ENCODE results near the gene LY6G6F. TPM values are rescaled to one million over a fixed set of nuclear protein-coding genes. Genes with fewer than 3 reads are reported as not detected.

The LY6G6F gene
- total RNA-seq (not detected), polyA plus RNA-seq (ENCODE audit: insufficient read depth in 1 of 8, insufficient read length in 8 of 8, low replicate concordance in 1 of 8) (not detected)
- long read RNA-seq, donor 1, result 0 reads
- long read RNA-seq, donor 2, result 0 reads
- long read RNA-seq, donor 3, result 0 reads
- long read RNA-seq, donor 4, result 0 reads
- long read RNA-seq, donor 5, result 0 reads
- long read RNA-seq, donor 6, result 0 reads
- long read RNA-seq, donor 7, result 0 reads
- long read RNA-seq, donor 8, result 0 reads
- long read RNA-seq, donor 9, result 0 reads
- long read RNA-seq, donor 10, result 0 reads
- long read RNA-seq, donor 11, result 0 reads

- Histone ChIP-seq H3K27me3 (ENCODE audit: control insufficient read depth, insufficient read depth, low read length) (no peaks in the 10 kb centered on the region), H3K4me3 (ENCODE audit: low read length) (no peak within 1 kb of the TSS), H3K4me1 (ENCODE audit: control insufficient read depth, insufficient read depth, low read length) (peaks cover 11% of the 10 kb centered on the region), H3K36me3 (ENCODE audit: control insufficient read depth, insufficient read depth, low read length) (no peaks in the 10 kb centered on the region), H3K27ac (ENCODE audit: low read length) (no peak within 1 kb of the TSS), H3K9me3 (replicated peaks; ENCODE audit: control insufficient read depth, low read depth, low read length) (no peaks in the 10 kb centered on the region)
- 50% methylated on average over 2 of the region's 3 CpGs for WGBS (ENCODE audit: insufficient coverage)
- no peak for DNase-seq
Measured at GRCh38 chr6:31706599-31706998, at the start of gene LY6G6F. LY6G6F (plus strand) TSS chr6:31706866; CDS start chr6:31706907, 41 bp downstream.

- Histone ChIP-seq H3K4me3 (ENCODE audit: low read length) (no peak overlapping the region), H3K27ac (ENCODE audit: low read length) (no peak overlapping the region), H3K27me3 (ENCODE audit: control insufficient read depth, insufficient read depth, low read length) (no peaks in the 10 kb centered on the region), H3K4me1 (ENCODE audit: control insufficient read depth, insufficient read depth, low read length) (peaks cover 34% of the 10 kb centered on the region), H3K9me3 (replicated peaks; ENCODE audit: control insufficient read depth, low read depth, low read length) (no peaks in the 10 kb centered on the region), H3K36me3 (ENCODE audit: control insufficient read depth, insufficient read depth, low read length) (peaks cover 31% of the 10 kb centered on the region)
- DNase-seq, result no peak
- WGBS (ENCODE audit: insufficient coverage), result 68% methylated on average over 2 of the region's 6 CpGs
Measured at GRCh38 chr6:31657406-31658157, 49.1 kb upstream of the LY6G6F start.

- Histone ChIP-seq H3K27ac (ENCODE audit: low read length) (no peak overlapping the region), H3K4me3 (ENCODE audit: low read length) (no peak overlapping the region), H3K9me3 (replicated peaks; ENCODE audit: control insufficient read depth, low read depth, low read length) (no peaks in the 10 kb centered on the region), H3K36me3 (ENCODE audit: control insufficient read depth, insufficient read depth, low read length) (peaks cover 38% of the 10 kb centered on the region), H3K4me1 (ENCODE audit: control insufficient read depth, insufficient read depth, low read length) (peaks cover 34% of the 10 kb centered on the region), H3K27me3 (ENCODE audit: control insufficient read depth, insufficient read depth, low read length) (no peaks in the 10 kb centered on the region)
- WGBS (ENCODE audit: insufficient coverage), result 84% methylated on average over 2 of the region's 4 CpGs
- DNase-seq, result no peak
Measured at GRCh38 chr6:31658158-31658688, 48.4 kb upstream of the LY6G6F start.

- Histone ChIP-seq H3K4me3 (ENCODE audit: low read length) (peak overlapping the region; percentile 72), H3K27ac (ENCODE audit: low read length) (peak overlapping the region; percentile 90), H3K27me3 (ENCODE audit: control insufficient read depth, insufficient read depth, low read length) (no peaks in the 10 kb centered on the region), H3K9me3 (replicated peaks; ENCODE audit: control insufficient read depth, low read depth, low read length) (no peaks in the 10 kb centered on the region), H3K4me1 (ENCODE audit: control insufficient read depth, insufficient read depth, low read length) (peaks cover 35% of the 10 kb centered on the region), H3K36me3 (ENCODE audit: control insufficient read depth, insufficient read depth, low read length) (peaks cover 45% of the 10 kb centered on the region)
- DNase-seq, result no peak
- WGBS (ENCODE audit: insufficient coverage), result 80% methylated on average over 10 of the region's 13 CpGs
Measured at GRCh38 chr6:31658983-31659648, 47.5 kb upstream of the LY6G6F start.

- Histone ChIP-seq H3K4me1 (ENCODE audit: control insufficient read depth, insufficient read depth, low read length) (peaks cover 39% of the 10 kb centered on the region), H3K27me3 (ENCODE audit: control insufficient read depth, insufficient read depth, low read length) (no peaks in the 10 kb centered on the region), H3K27ac (ENCODE audit: low read length) (peak overlapping the region; percentile 90), H3K36me3 (ENCODE audit: control insufficient read depth, insufficient read depth, low read length) (peaks cover 46% of the 10 kb centered on the region), H3K9me3 (replicated peaks; ENCODE audit: control insufficient read depth, low read depth, low read length) (no peaks in the 10 kb centered on the region), H3K4me3 (ENCODE audit: low read length) (peak overlapping the region; percentile 72)
- 36% methylated on average over 12 of the region's 13 CpGs for WGBS (ENCODE audit: insufficient coverage)
- DNase-seq, result peak; percentile 46
Measured at GRCh38 chr6:31659649-31660380, 46.9 kb upstream of the LY6G6F start.

GRCh38 chr6:31660381-31661261 is 46.0 kb upstream of the LY6G6F start, which contains the start of gene C6orf47:
C6orf47 (minus strand) TSS chr6:31660778; CDS start chr6:31659947, 831 bp downstream.
- 0% methylated on average over 50 of the region's 52 CpGs for WGBS (ENCODE audit: insufficient coverage)
- Histone ChIP-seq H3K4me3 (ENCODE audit: low read length) (peak within 1 kb of the TSS; percentile 72), H3K27ac (ENCODE audit: low read length) (peak within 1 kb of the TSS; percentile 90), H3K9me3 (replicated peaks; ENCODE audit: control insufficient read depth, low read depth, low read length) (no peaks in the 10 kb centered on the region), H3K27me3 (ENCODE audit: control insufficient read depth, insufficient read depth, low read length) (no peaks in the 10 kb centered on the region), H3K4me1 (ENCODE audit: control insufficient read depth, insufficient read depth, low read length) (peaks cover 39% of the 10 kb centered on the region), H3K36me3 (ENCODE audit: control insufficient read depth, insufficient read depth, low read length) (peaks cover 46% of the 10 kb centered on the region)
- DNase-seq, result peak; percentile 94

- Histone ChIP-seq H3K27ac (ENCODE audit: low read length) (peak overlapping the region; percentile 71), H3K4me1 (ENCODE audit: control insufficient read depth, insufficient read depth, low read length) (peaks cover 41% of the 10 kb centered on the region), H3K9me3 (replicated peaks; ENCODE audit: control insufficient read depth, low read depth, low read length) (no peaks in the 10 kb centered on the region), H3K4me3 (ENCODE audit: low read length) (peak overlapping the region; percentile 72), H3K27me3 (ENCODE audit: control insufficient read depth, insufficient read depth, low read length) (no peaks in the 10 kb centered on the region), H3K36me3 (ENCODE audit: control insufficient read depth, insufficient read depth, low read length) (peaks cover 42% of the 10 kb centered on the region)
- no peak for DNase-seq
- WGBS (ENCODE audit: insufficient coverage), result 74% methylated on average over 4 of the region's 12 CpGs
Measured at GRCh38 chr6:31661262-31662123, 45.2 kb upstream of the LY6G6F start.

GRCh38 chr6:31662124-31662723 is 44.4 kb upstream of the LY6G6F start:
- Histone ChIP-seq H3K4me3 (ENCODE audit: low read length) (no peak overlapping the region), H3K4me1 (ENCODE audit: control insufficient read depth, insufficient read depth, low read length) (peaks cover 47% of the 10 kb centered on the region), H3K36me3 (ENCODE audit: control insufficient read depth, insufficient read depth, low read length) (peaks cover 43% of the 10 kb centered on the region), H3K27me3 (ENCODE audit: control insufficient read depth, insufficient read depth, low read length) (no peaks in the 10 kb centered on the region), H3K9me3 (replicated peaks; ENCODE audit: control insufficient read depth, low read depth, low read length) (no peaks in the 10 kb centered on the region), H3K27ac (ENCODE audit: low read length) (no peak overlapping the region)
- 85% methylated on average over 6 of the region's 12 CpGs for WGBS (ENCODE audit: insufficient coverage)
- no peak for DNase-seq
